OCI-LY7 (cell line): Measurements from ENCODE around the gene LCN9.
"Not testable (repeated sequence)": the region's sequence is repeated elsewhere in the genome, so short reads cannot be mapped to it uniquely, and the experiment has no call there.

Experiments used
- CTCF ChIP-seq: fragments of 200-600 bp; sonication (generic); conservative IDR thresholded peaks from 2 replicates; pipeline ENCODE4 v1.5.1; 2014; ENCODE audit warnings: mild to moderate bottlenecking, antibody characterized with exemption, low read length, moderate library complexity, mixed read lengths
- EZH2phosphoT487 ChIP-seq: fragments of 200-600 bp; sonication (generic); IDR thresholded peaks from 2 replicates; pipeline ENCODE4 v1.6.1; 2018; ENCODE audit warnings: low read depth, borderline replicate concordance, mild to moderate bottlenecking, mixed run types, antibody characterized with exemption, low read length, moderate library complexity, mixed read lengths

GRCh38 chr9:135672786-135673185 is 9.7 kb downstream of the LCN9 start:
- TF ChIP-seq CTCF, EZH2phosphoT487: not testable (repeated sequence)
